Measurements from ENCODE around the gene ZNHIT6. TPM values are rescaled to one million over a fixed set of nuclear protein-coding genes. Genes with fewer than 3 reads are reported as not detected.
A peak's percentile ranks its signal among the peaks of the same experiment; 100 is the strongest.

The ZNHIT6 gene
- total RNA-seq, 2 donors from 2014 or later = 8.3 to 13.3 TPM

GRCh38 chr1:85628791-85629531, 79.3 kb downstream of the ZNHIT6 start:
- ATAC-seq (peak; percentile 73 to 89), DNase-seq (peak; percentile 55)
- intact Hi-C loops (cut with DNase I) = no loop called here

DNA sequence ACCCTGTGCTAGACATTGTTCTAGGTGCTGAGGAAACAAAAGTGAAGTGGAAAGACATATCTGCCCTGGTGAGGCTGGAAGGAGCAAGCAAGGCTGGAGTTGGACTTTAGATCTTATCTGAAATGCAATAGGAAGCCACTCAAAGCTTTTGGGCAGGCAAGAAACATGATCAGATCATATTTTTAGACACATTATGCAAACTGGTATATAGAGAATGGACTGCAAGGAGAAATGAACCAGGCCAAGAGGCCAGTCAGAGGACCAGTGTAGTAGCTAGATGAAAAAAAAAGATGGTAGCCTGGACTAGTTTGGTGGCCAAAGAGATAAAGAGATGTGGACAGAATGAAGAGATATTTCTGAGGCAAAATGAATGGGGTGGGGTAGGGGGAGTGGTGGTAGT, 81.4 kb downstream of the ZNHIT6 start:
- no peak for ATAC-seq
- no peak for DNase-seq
- intact Hi-C loops (cut with DNase I) = no loop called here

DNA sequence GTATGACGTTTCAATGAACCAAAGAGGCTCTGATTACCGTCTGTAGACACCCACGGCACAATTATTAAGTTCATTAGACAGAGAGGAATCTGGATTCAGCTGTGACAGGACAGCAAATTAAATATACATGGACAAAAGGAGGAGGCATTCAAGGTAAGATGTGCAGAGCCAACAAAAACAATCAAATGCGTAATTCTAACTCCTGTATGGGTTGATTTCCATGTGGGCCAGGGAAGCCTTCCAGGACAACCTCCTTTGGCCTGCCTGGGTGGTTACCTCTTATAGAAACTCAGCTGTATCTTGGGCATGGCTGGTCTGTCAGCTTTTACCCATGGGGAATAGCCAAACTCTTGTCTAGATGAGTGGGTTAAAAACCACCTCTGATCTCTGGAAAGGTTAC, 83.9 kb downstream of the ZNHIT6 start:
- DNase-seq (no peak), ATAC-seq (no peak)
- intact Hi-C loops (cut with DNase I) = no loop called here

DNA sequence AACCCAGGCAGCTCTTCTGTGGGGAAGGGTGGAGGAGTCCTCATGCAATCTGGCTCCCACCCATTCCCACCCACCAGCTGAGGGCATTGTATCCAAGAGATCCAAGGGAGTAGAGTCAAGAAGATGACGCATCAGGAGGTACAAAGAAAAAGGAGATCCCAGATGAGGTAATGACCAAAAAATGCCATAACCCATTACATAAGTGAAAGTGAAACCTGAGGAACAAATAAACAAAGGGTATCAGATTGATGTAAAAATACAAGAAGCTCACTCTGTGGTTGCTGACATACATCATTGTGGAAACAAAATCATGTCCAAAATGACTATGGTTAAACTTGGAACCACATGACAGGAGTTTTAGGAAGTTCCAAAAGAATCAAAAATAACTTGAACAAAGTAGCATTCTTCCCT, 85.2 kb downstream of the ZNHIT6 start:
- intact Hi-C loops (cut with DNase I) = no loop called here
- DNase-seq (no peak), ATAC-seq (no peak)

DNA sequence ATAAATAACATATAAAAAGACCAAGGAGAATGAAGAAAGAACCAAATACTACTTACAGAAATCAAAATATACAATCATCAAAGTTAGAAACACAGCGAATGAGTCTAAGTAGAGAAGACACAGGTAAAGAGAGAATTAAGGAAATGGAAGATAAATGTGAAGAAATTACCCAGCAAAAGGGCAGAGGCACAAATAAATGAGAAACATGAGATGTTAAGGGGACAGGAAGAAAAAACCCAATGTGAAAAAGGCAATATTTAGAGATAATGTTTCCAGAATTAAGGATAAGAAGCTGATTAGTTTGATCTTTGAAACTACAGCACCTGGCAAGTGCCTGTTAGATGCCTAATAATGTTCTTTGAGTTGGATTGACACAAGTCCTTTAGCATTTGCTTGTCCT, 86.8 kb downstream of the ZNHIT6 start:
- ATAC-seq = no peak
- no peak for DNase-seq
- intact Hi-C loops (cut with DNase I) = no loop called here

GRCh38 chr1:85617633-85618100, 90.6 kb downstream of the ZNHIT6 start:
- intact Hi-C loops (cut with DNase I) = no loop called here
- DNase-seq (no peak), ATAC-seq (no peak)

DNA sequence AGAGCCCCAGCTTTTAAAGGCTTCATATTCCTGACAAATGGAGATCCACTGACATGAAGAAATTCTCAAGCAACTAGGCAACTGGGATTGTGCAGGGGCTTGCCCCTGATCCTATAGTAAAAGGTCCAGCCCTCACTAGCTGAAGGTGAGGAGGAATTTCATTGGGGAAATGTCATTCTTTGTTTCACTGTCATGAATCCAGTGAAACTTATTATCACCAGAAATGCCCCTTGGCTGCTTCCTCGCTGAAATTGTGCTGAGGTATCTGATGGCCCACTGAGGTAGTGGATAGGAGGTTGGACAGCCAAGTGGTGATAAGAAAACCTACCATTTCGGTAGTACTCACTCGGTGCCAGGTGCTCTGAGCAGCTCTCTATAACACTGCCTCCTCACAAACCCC, 91.5 kb downstream of the ZNHIT6 start:
- no peak for ATAC-seq
- intact Hi-C loops (cut with DNase I) = no loop called here
- no peak for DNase-seq

GRCh38 chr1:85616364-85616705, 91.9 kb downstream of the ZNHIT6 start:
- no peak for ATAC-seq
- intact Hi-C loops (cut with DNase I) = no loop called here
- no peak for DNase-seq

- intact Hi-C loops (cut with DNase I) = no loop called here
- DNase-seq = peak; percentile 27
Observed at GRCh38 chr1:85615586-85616363, 92.5 kb downstream of the ZNHIT6 start.

DNA sequence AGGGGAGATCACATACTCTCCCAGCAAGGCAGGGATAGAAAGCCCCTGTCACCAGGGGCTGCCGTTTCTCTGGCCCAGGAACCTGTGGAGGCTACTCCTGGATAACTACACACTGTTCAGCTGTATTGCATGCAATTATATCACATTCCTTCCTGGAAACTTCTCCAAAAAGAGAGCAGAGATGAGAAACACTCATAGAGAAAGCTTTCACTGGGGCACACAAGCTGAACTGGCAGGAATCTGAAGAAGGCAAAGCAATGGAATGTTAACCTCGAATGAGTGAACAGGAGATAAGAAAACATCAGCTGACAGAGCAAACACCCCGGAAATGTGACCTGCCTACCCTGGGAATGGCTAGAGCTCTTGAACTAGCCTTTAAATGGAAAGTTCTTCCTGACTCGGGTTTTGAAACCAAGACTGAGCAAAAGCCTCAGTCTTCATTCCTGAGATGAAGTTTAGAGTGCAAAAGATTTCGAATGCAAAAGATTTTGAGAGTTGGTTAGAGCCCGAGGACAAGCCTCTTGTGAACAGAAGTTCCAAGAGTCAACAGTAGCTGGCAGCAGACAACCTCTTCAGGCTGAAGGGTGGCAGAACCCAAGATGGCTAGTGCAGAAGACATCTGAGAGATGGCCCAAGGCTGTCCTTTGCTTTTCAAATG, 95.4 kb downstream of the ZNHIT6 start:
- peak; percentile 66 to 74 for ATAC-seq
- DNase-seq = no peak
- intact Hi-C loops (cut with DNase I) = no loop called here

More at GRCh38 chr1:85615586-85616363, 92.5 kb downstream of the ZNHIT6 start:
- no peak for ATAC-seq

GRCh38 chr1:85611856-85612255, 96.4 kb downstream of the ZNHIT6 start:
- DNase-seq (peak; percentile 48), ATAC-seq (peak; percentile 81 to 88)
- intact Hi-C loops (cut with DNase I) = no loop called here

- DNase-seq (no peak), ATAC-seq (peak in 1 of 2 donors; percentile 18)
- intact Hi-C loops (cut with DNase I) = no loop called here
Observed at GRCh38 chr1:85611425-85611824, 96.8 kb downstream of the ZNHIT6 start.

DNA sequence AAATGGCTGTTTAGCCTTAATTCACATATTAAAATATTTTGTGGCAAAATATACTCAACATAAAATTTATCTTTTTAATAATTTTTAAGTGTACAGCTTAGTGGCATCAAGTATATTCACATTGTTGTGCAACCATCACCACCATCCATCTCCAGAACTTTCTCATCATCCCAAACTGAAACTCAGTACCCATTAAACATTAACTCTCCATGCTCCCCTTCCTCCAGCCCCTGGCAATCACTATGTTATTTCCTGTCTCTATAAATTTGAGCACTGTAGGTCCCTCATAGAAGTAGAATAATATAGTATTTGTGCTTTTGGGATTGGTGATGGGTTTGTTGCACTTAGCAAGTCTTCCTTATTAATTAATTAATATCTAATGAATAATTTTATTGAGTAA, 98.3 kb downstream of the ZNHIT6 start:
- intact Hi-C loops (cut with DNase I) = no loop called here
- ATAC-seq (no peak), DNase-seq (no peak)

DNA sequence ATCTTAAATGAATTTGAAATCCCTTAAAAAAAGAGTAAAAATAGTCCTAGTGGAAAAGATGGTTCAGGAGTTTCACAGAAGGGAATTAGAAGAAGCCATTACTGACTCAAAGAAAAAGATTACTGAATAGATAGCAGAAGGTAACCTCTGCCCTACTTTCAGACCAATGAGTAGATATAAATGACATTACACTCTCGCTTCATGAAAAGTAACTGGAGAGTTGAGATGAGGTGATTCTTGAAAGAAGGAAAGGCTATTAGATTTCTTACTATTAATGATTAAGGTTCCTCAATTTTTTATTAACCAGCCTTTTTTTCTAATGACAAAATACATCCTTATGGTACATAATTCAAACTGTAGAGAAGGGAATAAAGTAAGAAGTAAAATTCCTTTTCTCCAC, 99.4 kb downstream of the ZNHIT6 start:
- intact Hi-C loops (cut with DNase I) = no loop called here
- ATAC-seq = no peak
- DNase-seq = no peak

DNA sequence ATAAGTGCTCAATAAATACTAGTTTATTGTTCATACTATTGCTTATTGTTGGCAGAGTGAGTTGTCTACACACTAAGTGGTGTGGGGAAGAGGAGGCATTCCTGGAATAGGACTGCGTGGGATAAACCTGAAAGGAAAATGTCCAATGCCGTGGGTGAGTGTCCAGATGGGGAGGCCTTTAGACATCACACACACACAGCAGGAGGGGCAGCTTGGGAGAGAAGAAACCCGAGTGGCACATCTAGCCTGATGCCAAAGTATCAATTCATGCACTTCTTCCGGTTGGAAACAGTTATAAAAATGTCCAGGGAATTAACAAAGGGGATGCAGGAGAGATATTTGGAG, 100.3 kb downstream of the ZNHIT6 start:
- DNase-seq = no peak
- intact Hi-C loops (cut with DNase I) = no loop called here
- no peak for ATAC-seq

DNA sequence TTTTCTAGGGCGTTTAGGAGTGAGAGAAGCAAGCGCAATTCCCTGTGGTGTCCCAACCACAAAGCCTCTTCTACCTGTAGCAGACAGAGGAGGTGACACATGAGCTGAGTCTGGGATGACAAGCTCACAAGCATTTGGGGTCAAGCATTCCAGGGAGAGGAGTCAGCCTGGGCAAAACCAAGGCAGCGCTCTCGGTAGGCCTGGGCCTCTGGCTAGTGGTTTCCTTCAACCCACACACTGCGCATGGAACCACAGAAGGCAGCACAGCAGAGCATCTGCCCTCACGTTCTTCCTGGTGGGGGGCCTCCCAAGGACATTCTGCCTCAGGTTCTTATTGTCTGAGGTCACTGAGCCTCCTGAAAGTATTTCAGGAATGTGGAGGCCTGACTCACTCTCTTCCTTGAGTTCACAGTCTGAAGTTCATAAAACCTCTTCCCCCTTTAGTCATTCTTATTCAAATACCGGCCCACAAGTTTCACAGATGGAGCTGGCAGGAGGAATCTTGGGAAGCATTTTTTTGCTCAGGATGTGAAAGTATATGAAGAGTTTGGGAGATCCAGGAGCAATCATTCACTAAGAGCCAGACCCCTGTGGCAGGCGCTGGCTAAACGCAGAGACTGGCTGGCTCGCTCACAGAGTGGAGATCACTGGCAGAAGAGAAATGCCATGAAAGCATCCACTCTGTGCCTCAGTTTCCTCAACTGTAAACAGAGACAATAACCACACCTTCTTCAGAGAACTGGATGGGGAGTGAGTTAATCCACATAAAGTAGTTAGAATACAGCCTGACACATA, 100.9 kb downstream of the ZNHIT6 start:
- no peak for DNase-seq
- intact Hi-C loops (cut with DNase I) = no loop called here
- ATAC-seq = peak in 1 of 2 donors; percentile 14

- DNase-seq (no peak), ATAC-seq (no peak)
- intact Hi-C loops (cut with DNase I) = no loop called here
Observed at GRCh38 chr1:85606414-85606800, 101.8 kb downstream of the ZNHIT6 start.

GRCh38 chr1:85605484-85606413, 102.5 kb downstream of the ZNHIT6 start:
- ATAC-seq (peak in 1 of 2 donors; percentile 44), DNase-seq (no peak)
- intact Hi-C loops (cut with DNase I) = no loop called here
